ENCODE results near the gene RGS19.
"Not testable (repeated sequence)": the region's sequence is repeated elsewhere in the genome, so short reads cannot be mapped to it uniquely, and the experiment has no call there.

Gene RGS19

DNA sequence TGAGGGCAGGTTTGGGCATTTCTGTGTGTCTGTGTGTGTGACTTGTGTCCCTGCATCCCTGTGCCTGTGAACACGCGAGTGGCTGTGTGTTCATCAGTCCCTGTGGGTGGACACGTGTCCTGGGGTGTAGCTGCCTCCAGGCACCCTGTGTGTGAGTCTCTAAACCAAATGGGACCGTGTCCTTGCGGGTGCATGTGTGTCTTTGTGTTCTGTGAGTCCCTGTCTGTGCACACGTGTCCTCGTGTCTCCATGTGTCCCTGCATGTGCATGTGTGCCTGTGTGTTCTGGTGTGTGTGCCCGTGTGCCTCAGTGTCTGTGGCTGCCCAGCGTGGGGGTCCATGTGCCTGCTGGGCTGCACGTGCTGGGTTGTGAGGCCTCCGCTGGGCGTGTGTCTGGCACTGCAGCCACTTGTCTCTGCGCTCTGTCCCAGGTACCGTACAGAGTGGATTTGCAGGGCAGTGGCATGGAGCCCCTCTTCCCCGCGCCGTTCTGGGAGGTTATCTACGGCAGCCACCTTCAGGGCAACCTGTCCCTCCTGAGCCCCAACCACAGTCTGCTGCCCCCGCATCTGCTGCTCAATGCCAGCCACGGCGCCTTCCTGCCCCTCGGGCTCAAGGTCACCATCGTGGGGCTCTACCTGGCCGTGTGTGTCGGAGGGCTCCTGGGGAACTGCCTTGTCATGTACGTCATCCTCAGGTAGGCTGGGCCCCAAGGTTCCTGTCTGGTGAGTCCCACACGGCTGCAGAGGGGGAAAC, 13.1 kb upstream of the RGS19 start:
- Mint-ChIP-seq H3K36me3 (peaks cover 8% of the 10 kb centered on the region), H3K4me3 (no peak overlapping the region), H3K9me3 (peaks cover 4% of the 10 kb centered on the region), H3K27me3 (peaks cover 2% of the 10 kb centered on the region), H3K4me1 (peaks cover 34% of the 10 kb centered on the region), H3K27ac (peak overlapping the region; percentile 86)
- DNase-seq (ENCODE audit: low spot score in 2 of 2) = no peak
- peak; percentile 47 for ATAC-seq (ENCODE audit: low read depth)

- peaks cover 32% of the 10 kb centered on the region for H3K4me1 Mint-ChIP-seq
- no peak overlapping the region for H3K4me3 Mint-ChIP-seq
- ATAC-seq (ENCODE audit: low read depth) (peak; percentile 17), DNase-seq (ENCODE audit: low spot score in 2 of 2) (no peak)
- peaks cover 3% of the 10 kb centered on the region for H3K9me3 Mint-ChIP-seq
- H3K27me3 Mint-ChIP-seq = peaks cover under 1% of the 10 kb centered on the region
- no peak overlapping the region for H3K27ac Mint-ChIP-seq
- H3K36me3 Mint-ChIP-seq = peaks cover 5% of the 10 kb centered on the region
Observed at GRCh38 chr20:64091770-64092169, 12.5 kb upstream of the RGS19 start.

DNA sequence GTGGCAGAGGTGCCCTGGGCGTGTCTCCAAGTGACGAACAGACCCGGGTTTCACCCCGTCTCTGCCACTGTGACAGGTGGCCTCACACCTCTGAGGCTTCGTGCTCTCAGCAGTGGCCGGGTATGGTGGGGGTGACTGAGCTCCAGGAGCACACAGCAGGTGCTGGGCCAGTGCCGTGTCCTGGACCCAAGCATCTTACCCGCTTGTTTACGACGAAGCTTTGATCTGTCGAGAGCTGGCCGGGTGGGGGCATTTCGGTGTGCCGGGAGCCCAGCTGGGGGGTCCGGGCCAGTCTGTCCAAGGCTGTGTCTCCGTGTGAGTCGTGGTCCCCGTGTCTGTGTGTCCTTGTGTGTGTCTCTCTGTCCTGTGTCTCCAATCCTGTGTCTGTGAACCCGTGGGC, 12.0 kb upstream of the RGS19 start:
- no peak overlapping the region for H3K27ac Mint-ChIP-seq
- no peak for DNase-seq (ENCODE audit: low spot score in 2 of 2)
- peaks cover 2% of the 10 kb centered on the region for H3K9me3 Mint-ChIP-seq
- no peak overlapping the region for H3K4me3 Mint-ChIP-seq
- H3K27me3 Mint-ChIP-seq = no peaks in the 10 kb centered on the region
- no peak for ATAC-seq (ENCODE audit: low read depth)
- H3K4me1 Mint-ChIP-seq = peaks cover 28% of the 10 kb centered on the region
- H3K36me3 Mint-ChIP-seq = peaks cover 3% of the 10 kb centered on the region

GRCh38 chr20:64090165-64090564, 10.8 kb upstream of the RGS19 start:
- Mint-ChIP-seq H3K27ac (no peak overlapping the region), H3K36me3 (peaks cover 3% of the 10 kb centered on the region), H3K4me3 (no peak overlapping the region), H3K9me3 (peaks cover 2% of the 10 kb centered on the region), H3K27me3 (no peaks in the 10 kb centered on the region), H3K4me1 (peaks cover 24% of the 10 kb centered on the region)
- DNase-seq (ENCODE audit: low spot score in 2 of 2) (no peak), ATAC-seq (ENCODE audit: low read depth) (no peak)

DNA sequence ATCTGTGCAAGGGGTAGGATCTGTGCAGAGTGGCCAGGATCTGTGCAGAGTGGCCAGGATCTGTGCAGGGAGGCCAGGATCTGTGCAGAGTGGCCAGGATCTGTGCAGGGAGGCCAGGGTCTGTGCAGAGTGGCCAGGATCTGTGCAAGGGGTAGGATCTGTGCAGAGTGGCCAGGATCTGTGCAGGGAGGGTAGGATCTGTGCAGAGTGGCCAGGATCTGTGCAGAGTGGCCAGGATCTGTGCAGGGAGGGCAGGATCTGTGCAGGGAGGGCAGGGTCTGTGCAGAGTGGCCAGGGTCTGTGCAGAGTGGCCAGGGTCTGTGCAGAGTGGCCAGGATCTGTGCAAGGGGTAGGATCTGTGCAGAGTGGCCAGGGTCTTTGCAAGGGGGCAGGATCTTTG, 9.3 kb upstream of the RGS19 start:
- H3K27me3 Mint-ChIP-seq; H3K27ac Mint-ChIP-seq; H3K36me3 Mint-ChIP-seq; H3K9me3 Mint-ChIP-seq; H3K4me3 Mint-ChIP-seq; ATAC-seq (ENCODE audit: low read depth); DNase-seq (ENCODE audit: low spot score in 2 of 2): not testable (repeated sequence)
- H3K4me1 Mint-ChIP-seq = peaks cover 31% of the 10 kb centered on the region

DNA sequence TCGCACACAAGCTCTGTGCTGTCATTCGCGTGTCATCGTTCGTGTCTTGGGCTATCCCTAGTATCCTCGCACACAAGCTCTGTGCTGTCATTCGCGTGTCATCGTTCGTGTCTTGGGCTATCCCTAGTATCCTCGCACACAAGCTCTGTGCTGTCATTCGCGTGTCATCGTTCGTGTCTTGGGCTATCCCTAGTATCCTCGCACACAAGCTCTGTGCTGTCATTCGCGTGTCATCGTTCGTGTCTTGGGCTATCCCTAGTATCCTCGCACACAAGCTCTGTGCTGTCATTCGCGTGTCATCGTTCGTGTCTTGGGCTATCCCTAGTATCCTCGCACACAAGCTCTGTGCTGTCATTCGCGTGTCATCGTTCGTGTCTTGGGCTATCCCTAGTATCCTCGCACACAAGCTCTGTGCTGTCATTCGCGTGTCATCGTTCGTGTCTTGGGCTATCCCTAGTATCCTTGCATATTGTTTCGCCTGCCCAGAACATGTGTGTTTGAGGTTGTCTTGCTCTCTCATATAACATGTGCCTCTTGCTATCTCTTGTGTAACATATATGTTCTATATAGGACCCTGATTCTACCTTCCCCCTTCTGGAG, 8.0 kb upstream of the RGS19 start:
- not testable (repeated sequence) for H3K36me3 Mint-ChIP-seq; ATAC-seq (ENCODE audit: low read depth); H3K27me3 Mint-ChIP-seq; H3K27ac Mint-ChIP-seq; DNase-seq (ENCODE audit: low spot score in 2 of 2); H3K4me3 Mint-ChIP-seq; H3K9me3 Mint-ChIP-seq
- H3K4me1 Mint-ChIP-seq = peaks cover 33% of the 10 kb centered on the region

GRCh38 chr20:64086801-64087200, 7.5 kb upstream of the RGS19 start:
- Mint-ChIP-seq H3K9me3 (peaks cover 2% of the 10 kb centered on the region), H3K36me3 (peaks cover 3% of the 10 kb centered on the region), H3K27me3 (peaks cover 1% of the 10 kb centered on the region), H3K4me3 (no peak overlapping the region), H3K4me1 (peaks cover 36% of the 10 kb centered on the region), H3K27ac (no peak overlapping the region)
- DNase-seq (ENCODE audit: low spot score in 2 of 2) = no peak
- no peak for ATAC-seq (ENCODE audit: low read depth)

GRCh38 chr20:64084685-64085152, 5.4 kb upstream of the RGS19 start:
- Mint-ChIP-seq H3K36me3 (peaks cover 3% of the 10 kb centered on the region), H3K9me3 (peaks cover 2% of the 10 kb centered on the region), H3K27me3 (peaks cover 1% of the 10 kb centered on the region), H3K27ac (peak overlapping the region; percentile 90), H3K4me3 (peak overlapping the region; percentile 90), H3K4me1 (peaks cover 39% of the 10 kb centered on the region)
- no peak for ATAC-seq (ENCODE audit: low read depth)
- DNase-seq (ENCODE audit: low spot score in 2 of 2) = no peak

- Mint-ChIP-seq H3K27me3 (peaks cover 1% of the 10 kb centered on the region), H3K4me3 (peak within 1 kb of the TSS; percentile 90), H3K9me3 (peaks cover 2% of the 10 kb centered on the region), H3K36me3 (peaks cover 3% of the 10 kb centered on the region), H3K4me1 (peaks cover 41% of the 10 kb centered on the region), H3K27ac (peak within 1 kb of the TSS; percentile 90)
- no peak for ATAC-seq (ENCODE audit: low read depth)
- DNase-seq (ENCODE audit: low spot score in 2 of 2) = no peak
Observed at GRCh38 chr20:64083804-64084684, 4.7 kb upstream of the RGS19 start, which contains the start of gene LKAAEAR1. TSS of gene LKAAEAR1 (minus strand) at chr20:64084398. CDS start at chr20:64084219, 179 bp downstream.

DNA sequence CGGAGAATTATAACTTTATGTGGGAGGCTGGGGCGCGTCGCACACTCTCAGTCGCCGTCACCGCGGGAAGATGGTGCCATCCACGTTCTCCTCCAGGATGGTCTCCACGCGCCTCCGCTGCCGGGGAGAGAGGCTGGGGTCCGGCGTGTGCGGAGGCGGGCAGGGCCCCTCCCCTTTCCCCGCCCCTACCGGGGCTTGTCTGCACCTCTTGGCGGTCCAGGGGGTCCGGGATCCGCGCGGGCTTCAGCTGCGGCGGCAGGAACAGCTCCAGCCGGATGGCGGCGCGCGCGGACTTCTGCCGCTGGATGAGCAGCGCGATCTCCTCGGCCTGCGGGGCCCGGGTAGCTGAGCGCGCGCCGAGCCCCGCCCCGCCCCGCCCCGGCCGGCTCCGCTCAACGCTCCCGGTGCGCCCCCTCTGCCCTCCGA, 4.1 kb upstream of the RGS19 start:
- Mint-ChIP-seq H3K4me3 (peak overlapping the region; percentile 85), H3K36me3 (peaks cover 5% of the 10 kb centered on the region), H3K27ac (peak overlapping the region; percentile 55), H3K9me3 (peaks cover 2% of the 10 kb centered on the region), H3K27me3 (peaks cover 1% of the 10 kb centered on the region), H3K4me1 (peaks cover 37% of the 10 kb centered on the region)
- DNase-seq (ENCODE audit: low spot score in 2 of 2) = peak; percentile 67 to 76
- ATAC-seq (ENCODE audit: low read depth) = peak; percentile 32

DNA sequence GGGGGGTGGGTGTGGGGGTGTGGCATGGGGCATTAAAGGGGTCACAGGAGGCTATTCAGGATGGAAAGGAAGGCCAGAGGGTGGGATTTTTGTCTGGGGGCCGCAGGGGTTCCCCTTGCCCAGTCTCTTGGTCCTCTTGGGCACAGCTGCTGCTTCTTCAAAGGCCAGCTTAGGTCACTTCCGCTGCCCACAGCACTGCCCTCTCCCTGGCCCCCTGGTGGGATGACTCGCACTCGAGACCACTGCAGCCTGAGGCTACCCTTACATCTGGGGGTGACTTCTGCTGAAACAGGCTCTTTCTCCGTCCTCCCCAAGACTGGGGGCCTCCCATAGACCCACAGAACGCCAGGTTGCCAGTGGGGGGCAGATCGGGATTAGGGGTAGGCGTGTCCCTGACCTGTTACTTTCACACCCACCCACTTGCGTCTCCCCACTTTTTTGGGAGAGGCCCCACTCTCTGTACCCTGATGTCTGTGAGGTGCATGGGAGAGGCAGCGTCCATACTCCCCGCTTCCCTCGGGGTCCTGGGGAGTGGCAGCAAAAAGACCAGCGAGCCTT, 3.6 kb upstream of the RGS19 start:
- peak overlapping the region; percentile 93 for H3K27ac Mint-ChIP-seq
- H3K27me3 Mint-ChIP-seq = peaks cover 1% of the 10 kb centered on the region
- H3K4me1 Mint-ChIP-seq = peaks cover 35% of the 10 kb centered on the region

GRCh38 chr20:64082126-64082731, 2.9 kb upstream of the RGS19 start:
- peaks cover 1% of the 10 kb centered on the region for H3K27me3 Mint-ChIP-seq
- peaks cover 38% of the 10 kb centered on the region for H3K4me1 Mint-ChIP-seq
- peak overlapping the region; percentile 93 for H3K27ac Mint-ChIP-seq
- ATAC-seq (ENCODE audit: low read depth) (no peak), DNase-seq (ENCODE audit: low spot score in 2 of 2) (no peak)
- peak overlapping the region; percentile 53 for H3K4me3 Mint-ChIP-seq
- H3K36me3 Mint-ChIP-seq = peaks cover 5% of the 10 kb centered on the region
- no peaks in the 10 kb centered on the region for H3K9me3 Mint-ChIP-seq

More for the DNA sequence above, 3.6 kb upstream of the RGS19 start:
- peaks cover 5% of the 10 kb centered on the region for H3K36me3 Mint-ChIP-seq
- peak overlapping the region; percentile 85 for H3K4me3 Mint-ChIP-seq
- DNase-seq (ENCODE audit: low spot score in 2 of 2) (no peak), ATAC-seq (ENCODE audit: low read depth) (no peak)
- H3K9me3 Mint-ChIP-seq = peaks cover 2% of the 10 kb centered on the region

DNA sequence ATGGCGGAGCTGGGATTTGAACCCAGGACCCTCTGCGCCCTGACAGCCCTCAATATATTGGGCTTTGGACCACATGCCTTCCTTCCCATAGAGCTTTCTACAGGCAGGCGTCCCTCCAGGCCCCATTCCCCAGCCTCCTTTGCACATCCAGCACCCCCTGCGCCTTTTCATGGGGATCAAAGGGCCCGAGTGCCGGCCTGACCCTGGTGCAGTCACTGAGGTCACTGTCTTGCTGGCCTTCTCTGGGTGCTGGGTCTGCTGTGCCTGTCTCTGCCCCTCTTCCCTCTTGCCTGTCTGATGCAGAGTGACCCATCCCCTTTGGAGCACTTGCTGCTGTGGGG, 2.3 kb upstream of the RGS19 start:
- H3K27ac Mint-ChIP-seq = peak overlapping the region; percentile 93
- ATAC-seq (ENCODE audit: low read depth) (no peak), DNase-seq (ENCODE audit: low spot score in 2 of 2) (no peak)
- peaks cover 3% of the 10 kb centered on the region for H3K36me3 Mint-ChIP-seq
- H3K4me1 Mint-ChIP-seq = peaks cover 38% of the 10 kb centered on the region
- H3K27me3 Mint-ChIP-seq = peaks cover 1% of the 10 kb centered on the region
- no peaks in the 10 kb centered on the region for H3K9me3 Mint-ChIP-seq
- H3K4me3 Mint-ChIP-seq = peak overlapping the region; percentile 53
